ENCODE measurements around the gene SEMA3B.

GRCh38 chr3:50237754-50238548, 31.0 kb upstream of the SEMA3B start:
- no peak for TF ChIP-seq CTCF (conservative IDR thresholded peaks at IDR 0.05; ENCODE audit: low read depth, low read length)
- no peak for TF ChIP-seq EZH2 (IDR thresholded peaks at IDR 0.05; ENCODE audit: borderline replicate concordance, low read depth, low read length, poor library complexity, severe bottlenecking)
